Endothelial cell of umbilical vein (primary cell): ENCODE results near the gene HMGCS2. TPM values are rescaled to one million over a fixed set of nuclear protein-coding genes. Genes with fewer than 3 reads are reported as not detected.

Experiments used
- BruUV-seq: library from RNA; stranded (reverse); fragments of 400-500 nt; replicated peaks from 2 replicates; lab custom pipeline; 2021; lab: Mats Ljungman, UMichigan
- CTCF ChIA-PET: fragments of 300-600, 350-600 bp; sonication (Branson Sonifier 250); formaldehyde crosslinking; loops from one replicate; lab custom pipeline; 2021; ENCODE audit warnings: antibody characterized with exemption, inconsistent platforms; lab: Charles Lee
- POLR2A ChIA-PET: fragments of 300-600, 350-600 bp; sonication (Branson Sonifier 250); formaldehyde crosslinking; loops from one replicate; lab custom pipeline; 2021; ENCODE audit warnings: antibody characterized with exemption, inconsistent platforms; lab: Charles Lee
- DNase-seq: peaks from one replicate; pipeline ENCODE4 v3.0.0-alpha.2; 2011; ENCODE audit warnings: low read depth, low spot score
- FAIRE-seq: peaks from 2 replicates; lab custom pipeline; 2011; peaks lifted over from hg19 to GRCh38; lab: Jason Lieb, UNC
- H2AFZ ChIP-seq: 2 replicates; pipeline ENCODE4 v1.6.0; 2012; ENCODE audit warnings: low read depth, low read length, control low read depth, inconsistent platforms
- H3K27ac ChIP-seq: 2 replicates; pipeline ENCODE4 v1.5.1; 2011; ENCODE audit warnings: low read depth, mild to moderate bottlenecking, control low read depth, low read length, moderate library complexity; ENCODE audit not compliant: insufficient read depth
- H3K27me3 ChIP-seq, 2 experiments: 2 replicates each; pipeline versions ENCODE4 v1.6.0 to v1.6.1; 2011; ENCODE audit warnings: low read length in 2 of 2, mixed read lengths in 1 of 2; ENCODE audit not compliant: control insufficient read depth in 2 of 2, insufficient read depth in 2 of 2
- H3K36me3 ChIP-seq, 2 experiments: 2 replicates in 1 of 2; 3 replicates in 1 of 2; pipeline ENCODE4 v1.5.1; 2011; ENCODE audit warnings: low read length in 2 of 2, mild to moderate bottlenecking in 1 of 2, moderate library complexity in 1 of 2; ENCODE audit not compliant: control insufficient read depth in 2 of 2, insufficient read depth in 2 of 2; ENCODE audit errors: extremely low read depth in 1 of 2
- H3K4me1 ChIP-seq: 3 replicates; pipeline ENCODE4 v1.5.1; 2011; ENCODE audit warnings: mild to moderate bottlenecking, low read length; ENCODE audit not compliant: control insufficient read depth, insufficient read depth; ENCODE audit errors: extremely low read depth
- H3K4me2 ChIP-seq: 2 replicates; pipeline ENCODE4 v1.6.1; 2011; ENCODE audit warnings: low read length, control low read depth, mixed read lengths; ENCODE audit not compliant: insufficient read depth
- H3K4me3 ChIP-seq, 3 experiments: fragments of 200-600 bp in 1 of 3; sonication (generic), shearing (Covaris generic) in 1 of 3; replicated peaks in 1 of 3; 2 replicates each; pipeline ENCODE4 v1.5.1; 2011 to 2016; ENCODE audit warnings: control low read depth in 3 of 3, low read length in 3 of 3, mild to moderate bottlenecking in 2 of 3, inconsistent platforms in 1 of 3, low read depth in 1 of 3, moderate library complexity in 1 of 3; ENCODE audit not compliant: insufficient read depth in 1 of 3
- H3K79me2 ChIP-seq: 2 replicates; pipeline ENCODE4 v1.6.0; 2012; ENCODE audit warnings: low read length, inconsistent platforms; ENCODE audit not compliant: control insufficient read depth, insufficient read depth
- H3K9ac ChIP-seq: replicated peaks from 2 replicates; pipeline ENCODE3; 2011; ENCODE audit warnings: low read length, control low read depth; ENCODE audit not compliant: insufficient read depth; ENCODE audit errors: extremely low read depth
- H3K9me1 ChIP-seq: replicated peaks from 3 replicates; pipeline ENCODE4 v1.6.0; 2011; ENCODE audit warnings: mild to moderate bottlenecking, low read length; ENCODE audit not compliant: control insufficient read depth, insufficient read depth; ENCODE audit errors: extremely low read depth
- H3K9me3 ChIP-seq: replicated peaks from 2 replicates; pipeline ENCODE4 v1.5.1; 2012; ENCODE audit warnings: low read length, inconsistent platforms; ENCODE audit not compliant: control insufficient read depth, insufficient read depth
- H4K20me1 ChIP-seq: replicated peaks from 2 replicates; pipeline ENCODE3; 2011; ENCODE audit warnings: mild to moderate bottlenecking, low read length; ENCODE audit not compliant: control insufficient read depth, insufficient read depth; ENCODE audit errors: extremely low read depth
- CTCF ChIP-seq, 2 donors: IDR thresholded peaks; 1 replicate in 1 of 2; 2 replicates in 1 of 2; pipeline ENCODE4 v1.5.1; 2011; ENCODE audit warnings: low read length in 2 of 2, mild to moderate bottlenecking in 2 of 2, moderate library complexity in 2 of 2, control low read depth in 1 of 2, inconsistent platforms in 1 of 2, low read depth in 1 of 2; ENCODE audit not compliant: insufficient read depth in 1 of 2; ENCODE audit errors: extremely low read depth in 1 of 2
- EZH2 ChIP-seq: IDR thresholded peaks from 2 replicates; pipeline ENCODE4 v1.6.1; 2012; ENCODE audit warnings: borderline replicate concordance, low read depth, mild to moderate bottlenecking, moderate library complexity, low read length, inconsistent platforms; ENCODE audit not compliant: severe bottlenecking
- FOS ChIP-seq: IDR thresholded peaks from 2 replicates; pipeline ENCODE4 v1.6.1; 2011; ENCODE audit warnings: mild to moderate bottlenecking, low read length, moderate library complexity, borderline replicate concordance; ENCODE audit not compliant: insufficient read depth
- GATA2 ChIP-seq: IDR thresholded peaks from 2 replicates; pipeline ENCODE4 v1.7.0; 2011; ENCODE audit warnings: low read depth, mild to moderate bottlenecking, moderate library complexity, mixed read lengths, low read length; ENCODE audit not compliant: insufficient read length, insufficient read depth
- JUN ChIP-seq: IDR thresholded peaks from 2 replicates; pipeline ENCODE4 v1.6.1; 2011; ENCODE audit warnings: borderline replicate concordance, low read depth; ENCODE audit not compliant: insufficient read length, insufficient read depth
- MAX ChIP-seq: IDR thresholded peaks from 2 replicates; pipeline ENCODE4 v1.6.1; 2011; ENCODE audit not compliant: insufficient read depth, insufficient read length
- MYC ChIP-seq: IDR thresholded peaks from one replicate; pipeline ENCODE4 v1.6.1; 2011; ENCODE audit warnings: mild to moderate bottlenecking, low read depth, low read length
- POLR2A ChIP-seq: IDR thresholded peaks from 2 replicates; pipeline ENCODE4 v1.6.1; 2012; ENCODE audit warnings: low read depth, mild to moderate bottlenecking, control low read depth, low read length
- POLR2AphosphoS5 ChIP-seq: IDR thresholded peaks from 2 replicates; pipeline ENCODE4 v1.6.1; 2012; ENCODE audit warnings: low read depth, mild to moderate bottlenecking, control low read depth, low read length, moderate library complexity; ENCODE audit not compliant: insufficient read depth
- dilution Hi-C: fragments of 300-500 bp; cut with MboI; formaldehyde crosslinking; loops from one replicate; pipeline ENCODE4 v1.15.0; 2019; ENCODE audit warnings: low sequenced_read_pairs; ENCODE audit not compliant: extremely low pct_ligation_motif_present
- intact Hi-C: fragments of 100-400 bp; cut with micrococcal nuclease; formaldehyde crosslinking; loops from one replicate; pipeline ENCODE4 v1.10.0; 2022
- polyA plus RNA-seq, 4 experiments: library from polyadenylated mRNA; depleted of rRNA in 3 of 4; stranded (reverse) in 3 of 4; unstranded in 1 of 4; fragments of >200 nt; gene quantifications; 2 replicates each; pipeline versions ENCODE4 v1.2.1 to v1.2.3, GENCODE V29; 2011 to 2012; ENCODE audit warnings: missing spikeins in 1 of 4
- total RNA-seq: library from RNA; stranded (reverse); gene quantifications from 2 replicates; pipeline ENCODE4 v1.2.3, GENCODE V29; 2021

HMGCS2 gene
- total and polyA plus RNA-seq, 2 donors (not counting 3 experiments of a cell fraction or from before 2014, with no cell fraction given), result not detected

- Histone ChIP-seq H4K20me1 (no peaks in the 10 kb centered on the region), H2AFZ (no peak overlapping the region), H3K4me2 (no peak overlapping the region), H3K9me1 (no peaks in the 10 kb centered on the region), H3K79me2 (no peaks in the 10 kb centered on the region), H3K9ac (no peak overlapping the region), H3K27ac (no peak overlapping the region), H3K36me3 (peaks cover 0 to 3% of the 10 kb centered on the region in 2 experiments), H3K9me3 (no peaks in the 10 kb centered on the region), H3K4me3 (no peak overlapping the region), H3K27me3 (no peaks in the 10 kb centered on the region), H3K4me1 (peaks cover 14% of the 10 kb centered on the region)
- POLR2A ChIA-PET, result no interaction called here
- FAIRE-seq (no peak), DNase-seq (no peak)
- intact Hi-C loops, result no loop called here
- no TSS peak for BruUV-seq
- CTCF ChIA-PET, result interaction anchor here (1.4 to 2.6 kb wide), 3 partner anchors 9 to 115 kb away, joined by 3 to 21 read pairs (median 4); no protein-coding TSS in a partner anchor
- dilution Hi-C loops, result no loop called here
- TF ChIP-seq EZH2, result no peak
- no peak for TF ChIP-seq MAX
- TF ChIP-seq CTCF (IDR thresholded peaks at IDR 0.05; ENCODE audit: extremely low read depth in 1 of 2, insufficient read depth in 1 of 2, low read depth in 1 of 2, low read length in 2 of 2), result no peak
- TF ChIP-seq GATA2, result no peak
- TF ChIP-seq POLR2AphosphoS5, result no peak
- TF ChIP-seq POLR2A, result no peak
- TF ChIP-seq JUN, result no peak
- no peak for TF ChIP-seq FOS
- no peak for TF ChIP-seq MYC
These were observed 39.7 kb downstream of the HMGCS2 start for GRCh38 chr1:119729044-119729443.
